NCI-H82 treated with DMSO at 0.1 percent for 48 hours (cell line): ENCODE data around the gene UQCRC1.

Source experiments
- DNase-seq: peaks from one replicate; lab custom pipeline; 2025; ENCODE audit not compliant: unreplicated experiment; lab: John Stamatoyannopoulos, UW

UQCRC1 gene

GRCh38 chr3:48609088-48610005 lies at the start of gene UQCRC1:
UQCRC1 (minus strand) TSS chr3:48609646; CDS start chr3:48609620, 26 bp downstream.
- peak; percentile 69 for DNase-seq

GRCh38 chr3:48656841-48657281 lies 47.4 kb upstream of the UQCRC1 start:
- DNase-seq: no peak

GRCh38 chr3:48656061-48656840 lies 46.8 kb upstream of the UQCRC1 start:
- DNase-seq: no peak

DNA sequence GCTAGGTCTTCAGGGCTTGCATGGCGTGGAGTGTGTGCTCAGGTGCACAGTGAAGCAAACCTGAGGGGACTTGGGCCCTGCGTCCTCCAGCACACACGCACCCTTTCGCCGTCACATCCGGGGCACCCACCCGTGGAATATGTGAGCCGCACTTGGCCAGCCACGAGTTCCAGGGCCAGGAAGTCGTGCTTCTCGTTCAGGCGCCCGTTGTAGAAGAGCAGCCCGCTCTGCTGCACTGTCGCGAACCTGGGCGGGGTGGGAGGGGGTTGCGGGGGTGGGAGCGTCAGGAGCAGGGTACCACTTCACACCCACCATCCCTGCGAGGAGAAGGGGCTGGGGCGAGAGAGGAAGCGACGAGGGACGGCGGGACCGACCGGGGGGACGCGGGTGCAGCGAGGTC lies 46.2 kb upstream of the UQCRC1 start:
- DNase-seq: no peak

DNA sequence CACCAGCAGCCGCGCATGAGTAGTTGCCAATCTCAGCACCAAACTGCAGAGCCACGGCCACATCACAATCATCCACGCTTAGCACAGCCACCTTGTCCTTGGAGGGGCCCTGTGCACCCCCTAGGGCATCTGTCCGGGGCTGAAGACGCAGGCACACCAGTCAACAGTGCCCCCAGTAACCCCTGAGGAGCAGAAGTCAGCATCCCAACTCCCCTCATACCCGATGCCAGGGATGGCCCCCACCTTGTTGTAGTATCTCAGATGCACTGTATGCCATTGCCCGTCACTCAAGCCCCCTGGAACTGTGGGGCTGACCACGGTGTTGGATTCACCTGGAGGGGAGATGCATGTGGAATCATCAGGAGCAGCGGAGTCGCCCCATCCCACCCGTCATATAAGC lies 45.6 kb upstream of the UQCRC1 start:
- DNase-seq: no peak

DNA sequence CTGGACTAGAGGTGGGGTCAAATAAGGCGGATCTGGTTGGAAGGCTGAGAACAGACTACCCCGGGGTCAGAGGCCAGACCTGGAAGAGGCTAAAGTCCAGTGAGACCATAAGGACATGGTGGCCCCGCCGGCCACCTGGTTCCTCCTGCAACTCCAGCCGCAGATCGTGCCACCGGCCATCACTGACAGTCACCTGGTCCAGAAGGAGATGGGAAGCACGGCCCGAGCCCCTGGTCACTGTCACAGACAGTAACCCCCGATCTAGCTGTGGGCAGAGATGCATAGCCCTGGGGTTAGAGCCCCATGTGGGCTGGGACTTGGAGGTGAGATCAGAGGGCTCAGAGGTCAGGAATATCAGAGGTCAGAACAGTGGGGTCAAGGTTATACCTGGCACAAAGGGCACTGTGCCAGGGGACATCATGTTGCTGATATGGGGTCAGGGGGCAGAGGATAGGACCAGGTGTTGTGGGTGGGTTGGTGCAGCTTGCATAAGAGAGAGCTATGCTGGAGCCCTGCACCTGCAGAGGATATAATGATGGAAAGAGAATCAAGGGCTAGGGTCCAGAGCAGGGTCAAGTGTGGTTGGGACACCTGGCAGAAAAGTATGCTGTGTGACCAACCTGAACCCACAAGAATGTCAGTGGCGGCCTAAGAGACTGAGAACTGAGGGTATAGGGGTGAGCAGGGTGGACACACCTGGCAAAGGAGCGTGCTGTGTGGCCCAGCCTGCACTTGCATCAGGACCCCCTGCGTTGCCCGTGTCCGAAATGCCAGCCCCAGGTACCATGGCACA lies 43.7 kb upstream of the UQCRC1 start:
- no peak for DNase-seq

DNA sequence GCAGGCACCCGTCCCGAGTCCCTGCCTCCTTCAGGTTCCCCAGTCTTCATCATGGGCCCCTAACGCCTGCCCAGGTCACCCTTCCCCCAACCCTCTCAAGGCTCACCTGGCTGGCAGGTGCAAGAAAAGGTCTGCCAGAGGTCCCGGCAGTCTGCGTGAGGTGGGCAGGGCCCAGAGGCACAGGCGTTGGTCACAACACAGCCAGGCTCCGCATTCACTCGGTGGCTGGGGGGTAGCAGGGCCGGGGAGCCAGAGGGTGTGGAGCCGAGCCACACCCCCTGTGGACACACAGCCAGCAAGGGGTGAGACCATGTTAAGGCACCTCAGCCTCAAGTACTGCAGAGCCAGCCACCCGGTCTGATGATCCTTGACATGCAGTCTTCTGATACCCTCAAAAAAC lies 42.3 kb upstream of the UQCRC1 start:
- no peak for DNase-seq

DNA sequence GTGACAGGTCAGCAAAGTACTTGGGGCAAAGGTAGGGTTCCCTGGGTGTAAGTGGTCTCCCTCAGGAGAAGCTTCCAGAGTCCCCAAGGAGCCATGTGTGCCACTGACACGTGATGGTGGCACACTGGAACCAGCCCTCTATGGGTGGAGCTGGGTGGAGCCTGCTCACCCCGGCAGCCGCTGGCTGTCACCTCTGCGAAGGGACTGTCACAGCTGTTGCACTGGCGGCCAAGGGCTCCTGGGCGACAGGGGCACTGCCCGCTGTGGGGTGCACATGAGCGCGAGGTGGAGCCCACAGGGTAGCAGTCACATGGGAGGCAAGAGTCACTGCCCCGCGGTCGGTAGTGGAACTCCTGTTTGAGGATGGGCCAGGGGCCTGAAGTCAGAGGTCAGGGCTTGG lies 41.3 kb upstream of the UQCRC1 start:
- no peak for DNase-seq

DNA sequence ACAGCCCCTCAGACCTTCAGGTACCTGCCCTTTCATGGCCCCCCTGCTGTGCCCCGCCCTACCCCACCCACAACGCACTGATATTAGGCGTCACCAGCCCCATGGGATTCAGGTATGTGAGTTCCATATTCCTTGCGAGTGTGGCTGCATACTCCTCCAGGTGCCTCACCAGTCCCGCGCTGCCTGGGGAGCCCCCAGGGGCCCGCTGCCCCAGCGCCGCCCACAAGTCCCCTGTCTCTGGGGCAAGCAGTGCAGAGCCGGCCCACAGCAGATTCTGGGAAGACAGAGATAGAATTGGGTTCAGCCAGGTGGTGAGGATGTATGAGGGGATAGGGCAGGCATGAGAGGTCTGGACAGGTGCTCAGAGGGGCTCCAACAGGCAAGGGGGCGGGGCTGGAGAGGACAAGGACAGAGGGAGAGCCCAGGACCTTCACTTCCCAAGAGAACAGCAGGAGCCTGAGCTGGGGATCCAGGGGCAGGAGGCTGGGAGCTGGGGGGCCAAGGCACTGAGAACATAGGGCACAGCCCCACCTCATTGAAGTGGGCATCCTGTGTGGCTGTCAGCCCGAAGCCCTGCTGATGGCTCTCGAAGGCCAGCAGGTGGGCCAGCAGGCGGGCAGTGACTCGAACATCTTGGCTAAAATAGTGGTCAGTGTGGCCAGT lies 38.9 kb upstream of the UQCRC1 start:
- DNase-seq: no peak

GRCh38 chr3:48647714-48648113 lies 38.3 kb upstream of the UQCRC1 start:
- no peak for DNase-seq

- DNase-seq: no peak
Observed at GRCh38 chr3:48644898-48645760, 35.7 kb upstream of the UQCRC1 start.

- DNase-seq: no peak
Observed at GRCh38 chr3:48642605-48643004, 33.2 kb upstream of the UQCRC1 start.

DNA sequence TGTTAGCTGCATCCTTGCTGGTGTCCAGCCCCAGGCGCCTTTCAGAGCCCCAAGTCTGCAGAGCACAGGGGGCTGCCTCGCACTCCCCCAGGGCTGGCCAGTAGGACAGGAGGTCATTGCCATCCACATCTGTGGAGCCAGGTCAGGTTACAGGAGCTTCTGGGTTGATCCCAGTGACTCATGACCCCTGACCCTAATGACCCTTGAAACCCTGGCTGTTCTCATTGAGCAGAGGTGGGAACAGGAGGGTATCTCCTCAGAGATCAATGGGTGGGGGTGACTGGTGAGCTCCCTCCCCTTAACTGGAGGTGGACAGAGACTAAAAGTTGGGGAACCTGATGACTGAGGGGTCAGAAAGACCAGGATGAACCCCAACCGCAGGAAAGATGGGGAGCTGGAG lies 31.9 kb upstream of the UQCRC1 start:
- DNase-seq: no peak

DNA sequence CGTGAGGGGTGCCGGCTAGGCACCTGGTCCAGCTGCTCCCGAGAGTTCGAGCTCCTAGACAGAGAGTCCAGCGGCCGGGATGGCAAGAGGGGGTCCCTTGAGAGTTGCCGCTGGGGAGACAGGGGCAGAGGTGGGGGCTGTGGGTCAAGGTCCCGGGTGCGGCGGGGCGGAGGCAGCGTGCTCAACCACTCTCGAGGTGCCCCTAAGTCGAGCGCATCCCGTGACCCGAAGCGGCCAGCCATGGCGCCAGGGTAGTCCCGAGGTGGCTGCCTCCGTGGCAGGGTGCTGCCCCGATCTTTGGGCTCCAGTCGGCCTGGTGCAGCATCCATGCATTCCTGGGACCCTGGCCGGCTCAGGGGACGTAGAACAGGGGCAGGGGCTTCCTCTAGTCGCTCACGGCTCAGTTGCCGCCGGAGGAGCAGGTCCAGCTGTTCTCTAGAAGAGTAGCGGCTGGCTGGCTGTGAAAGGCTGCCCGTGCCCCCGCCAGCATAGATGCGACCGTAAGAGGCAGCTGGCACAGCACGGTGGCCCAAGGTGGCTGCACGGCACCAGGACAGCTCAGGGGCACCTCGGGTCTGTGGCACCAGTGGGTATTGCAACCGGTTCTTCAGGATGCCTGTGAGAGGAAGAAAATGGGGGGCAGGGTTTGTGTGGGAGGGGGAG lies 30.6 kb upstream of the UQCRC1 start:
- DNase-seq: no peak

- DNase-seq: no peak
Observed at GRCh38 chr3:48637305-48637704, 27.9 kb upstream of the UQCRC1 start.

- no peak for DNase-seq
Observed at GRCh38 chr3:48636149-48636655, 26.8 kb upstream of the UQCRC1 start.

DNA sequence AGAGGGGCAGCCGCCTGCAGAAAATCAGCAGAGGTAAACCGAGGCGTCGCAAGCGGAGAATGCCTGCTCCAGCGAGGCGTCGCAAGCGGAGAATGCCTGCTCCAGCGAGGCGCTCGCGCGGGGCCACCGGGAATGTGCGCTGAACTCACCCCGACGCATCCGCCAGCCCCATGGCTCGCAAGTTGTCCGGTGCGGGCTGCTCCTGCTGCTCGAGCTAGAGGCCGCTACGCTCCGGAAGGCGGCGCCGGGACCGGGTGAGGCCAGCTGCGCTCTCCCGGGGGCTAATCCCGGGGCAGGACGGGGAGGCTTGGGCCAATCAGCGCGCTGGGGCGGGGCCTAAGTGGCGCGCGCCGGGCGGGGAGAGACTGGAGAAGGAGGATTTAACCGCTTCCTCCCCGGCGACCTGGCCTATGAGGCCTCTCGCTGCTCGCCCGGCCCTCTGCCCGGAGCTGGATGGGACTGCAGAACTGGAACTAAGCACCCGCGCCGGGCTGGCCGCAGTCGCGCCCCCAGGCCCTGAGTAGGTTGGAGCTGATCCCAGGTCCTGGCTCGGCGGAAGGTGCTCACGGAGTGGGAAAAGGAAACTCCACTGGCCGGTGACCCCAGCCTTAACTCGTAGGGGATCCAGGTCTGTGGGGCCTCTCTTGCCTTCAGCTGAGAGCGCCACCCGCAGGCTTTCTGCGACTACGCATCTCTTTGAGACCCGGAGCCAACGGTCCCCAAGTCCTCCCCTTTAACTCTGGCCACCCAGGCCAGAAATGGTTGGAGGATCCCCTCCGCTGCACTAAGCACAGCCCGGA lies 26.0 kb upstream of the UQCRC1 start, which contains the start of gene SLC26A6:
Gene SLC26A6 (minus strand): TSS at position 240 of the 800 bp plus-strand sequence. CDS start 68 bp downstream, at position 172.
- DNase-seq: peak; percentile 73

DNA sequence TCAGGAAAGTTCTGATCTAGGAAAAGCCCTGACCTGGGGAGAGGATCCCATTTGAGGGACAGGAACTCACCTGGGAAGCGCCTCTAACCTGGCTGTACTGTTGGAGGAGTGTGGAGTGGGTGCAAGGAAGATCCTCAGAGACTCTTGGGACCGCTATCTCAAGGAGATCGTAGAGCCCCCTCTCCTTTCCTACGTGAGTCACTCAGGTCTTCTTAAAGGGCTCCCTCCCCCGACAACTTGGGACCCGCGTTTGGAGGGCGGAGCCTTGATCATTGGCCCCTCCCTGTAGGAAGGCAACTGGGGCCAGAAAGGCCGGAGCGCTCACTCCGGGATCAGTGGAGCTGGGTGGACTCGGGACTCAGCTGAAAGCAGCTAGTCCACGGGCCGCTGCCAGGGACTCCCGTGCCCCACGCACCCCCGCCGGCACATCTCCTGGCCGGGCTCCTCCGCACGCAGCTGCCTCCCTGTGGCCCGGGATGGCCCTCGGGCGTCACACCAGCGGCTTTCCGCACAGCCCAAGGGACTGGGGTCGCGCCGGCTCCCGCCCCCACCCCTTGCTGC lies 25.3 kb upstream of the UQCRC1 start:
- DNase-seq: peak; percentile 10
